Activated CD4-positive, alpha-beta T cell treated with anti-CD3 and anti-CD28 coated beads for 24 hours (primary cell): Measurements from ENCODE around the gene DISP3.

Experiments used
- DNase-seq, 2 donors: peaks; one replicate each; pipeline ENCODE4 v3.0.0-alpha.2; 2020; ENCODE audit warnings: low read depth in 2 of 2

DISP3 gene

DNA sequence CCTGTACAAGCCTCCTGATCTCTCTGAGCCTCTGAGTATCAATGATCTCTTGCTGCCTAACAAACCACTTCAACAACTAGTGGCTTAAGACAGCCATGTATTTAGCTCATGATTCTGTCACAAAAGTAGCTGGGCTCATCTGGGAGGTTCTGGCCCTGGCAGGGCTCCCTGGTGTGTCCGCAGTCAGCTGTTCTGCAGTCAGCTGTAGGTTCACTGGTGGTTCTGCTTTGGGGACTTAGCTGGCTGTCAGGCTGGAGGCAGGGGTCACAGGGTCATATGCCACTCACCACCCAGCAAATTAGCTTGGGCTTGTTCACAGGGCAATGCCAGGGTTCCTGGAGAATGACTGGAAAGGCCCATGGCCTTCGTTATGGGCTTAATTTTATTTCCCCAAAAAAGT is 64.8 kb downstream of the DISP3 start:
- DNase-seq = no peak

DNA sequence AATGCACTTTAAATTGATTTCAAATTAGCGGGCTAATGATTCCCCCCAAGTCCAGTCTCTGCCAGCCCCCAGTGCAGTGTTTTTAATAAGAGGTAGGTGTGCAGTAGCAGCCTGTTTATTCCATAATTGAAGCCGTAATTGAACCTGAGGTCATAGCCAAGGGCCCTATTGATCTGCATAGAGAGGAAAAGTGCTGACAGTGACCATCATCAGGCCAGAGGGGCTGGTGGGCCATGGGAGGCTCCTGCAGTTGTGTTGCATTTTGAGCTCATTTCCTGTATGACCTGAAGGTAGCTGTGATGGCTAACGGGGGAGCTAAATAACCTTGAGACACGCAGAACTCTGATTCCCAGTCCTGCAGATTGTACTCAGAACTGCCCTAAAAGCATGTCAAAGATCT is 67.5 kb downstream of the DISP3 start:
- DNase-seq = no peak

DNA sequence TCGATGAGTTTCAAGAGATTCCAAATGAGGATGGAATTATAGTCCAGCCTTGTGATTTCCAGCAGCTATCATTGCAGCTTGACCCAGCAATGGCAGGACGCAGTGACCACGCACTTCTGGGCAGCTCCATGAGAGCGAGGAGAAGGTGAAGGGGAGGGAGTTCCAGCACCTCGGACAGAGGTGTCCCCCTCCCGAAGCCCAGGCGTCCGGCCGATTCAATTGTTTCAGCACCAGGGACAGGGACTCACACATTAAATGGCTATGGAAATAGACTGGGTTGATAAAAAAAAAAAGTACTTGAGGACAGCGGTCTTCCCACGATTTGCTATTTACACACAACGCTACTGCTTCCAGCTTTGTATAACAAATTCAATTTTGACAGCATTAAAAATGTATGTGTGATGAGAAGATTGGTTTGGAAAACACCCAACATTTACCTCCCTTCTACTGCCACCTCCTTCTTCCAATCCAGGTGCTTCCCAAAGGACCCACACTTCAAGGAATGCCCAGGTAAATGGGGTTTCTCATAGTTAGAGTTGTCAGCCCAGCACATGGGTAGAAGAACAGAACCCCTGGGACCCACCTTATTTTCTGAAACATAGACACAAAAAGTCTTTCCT is 71.8 kb downstream of the DISP3 start:
- DNase-seq = peak in 1 of 2 donors; percentile 24

DNA sequence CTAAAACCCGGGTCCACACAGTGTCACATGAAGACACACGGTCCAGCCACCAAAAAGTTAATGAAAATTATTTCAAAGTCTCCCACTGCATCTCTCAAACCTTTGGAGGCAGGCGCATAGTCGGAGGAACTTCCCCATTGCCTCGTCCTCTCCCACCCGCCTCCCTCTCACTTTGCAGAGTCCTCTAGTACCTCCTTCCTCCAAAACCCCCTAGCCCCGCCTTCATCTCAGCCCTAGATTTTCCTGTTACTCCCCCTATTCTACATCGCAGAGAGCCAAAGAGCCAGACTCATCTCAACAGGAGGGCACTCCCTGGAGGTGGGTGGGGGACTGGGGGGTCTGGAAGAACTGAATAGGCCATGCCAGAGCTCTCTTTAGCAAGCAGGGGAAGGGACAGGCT is 79.3 kb downstream of the DISP3 start:
- no peak for DNase-seq

DNA sequence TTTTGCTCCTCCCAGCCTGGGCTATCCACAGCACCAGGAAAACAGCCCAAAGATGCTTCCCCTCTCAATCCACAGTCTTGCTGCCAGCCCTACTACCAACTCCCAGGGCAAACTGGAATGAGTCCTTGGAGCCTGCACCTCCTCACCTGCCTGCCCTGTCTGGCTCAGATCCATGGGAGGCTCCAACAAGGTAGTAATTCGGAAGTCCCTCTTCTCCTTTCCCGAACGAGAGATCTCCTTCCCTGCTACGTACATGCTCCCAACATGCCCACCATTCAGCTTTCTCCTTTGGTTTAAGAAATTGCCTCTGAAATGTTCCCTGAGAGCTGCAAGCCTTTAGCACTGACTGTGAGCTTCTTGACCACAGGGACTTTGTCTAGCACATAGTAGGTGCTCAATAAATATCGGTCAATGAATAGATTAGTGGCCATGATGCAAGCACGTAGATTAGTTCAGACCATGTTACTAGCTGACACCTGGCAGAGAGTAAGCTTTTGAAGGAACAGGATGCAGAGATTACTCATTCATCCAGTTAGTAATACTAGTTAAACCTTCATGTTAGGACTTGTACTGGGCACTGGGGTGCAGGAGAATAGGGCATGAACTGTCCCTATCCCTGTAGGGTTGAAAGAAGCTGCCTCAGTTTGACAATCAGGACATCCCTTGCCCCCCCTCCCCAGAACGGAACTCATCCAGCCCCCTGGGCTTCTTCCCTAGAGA is 80.1 kb downstream of the DISP3 start:
- no peak for DNase-seq

DNA sequence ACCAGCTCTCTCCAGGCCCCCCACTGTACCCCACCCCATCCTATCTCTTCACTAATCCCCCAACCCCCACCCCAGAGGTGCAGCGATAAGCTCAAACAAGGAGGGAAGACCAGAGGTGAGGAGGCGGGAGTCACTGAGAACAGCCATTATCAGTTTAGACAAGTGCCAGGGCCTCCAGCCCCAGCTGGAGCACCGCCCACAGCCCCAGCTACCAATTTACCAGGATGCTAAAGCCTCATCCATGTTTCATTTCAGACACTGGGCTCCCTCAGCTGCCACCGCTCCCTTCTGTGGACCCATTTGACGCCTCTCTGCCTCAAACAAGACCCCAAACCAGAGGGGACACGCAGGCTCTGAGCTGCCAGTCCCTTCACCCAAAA is 80.6 kb downstream of the DISP3 start:
- no peak for DNase-seq

DNA sequence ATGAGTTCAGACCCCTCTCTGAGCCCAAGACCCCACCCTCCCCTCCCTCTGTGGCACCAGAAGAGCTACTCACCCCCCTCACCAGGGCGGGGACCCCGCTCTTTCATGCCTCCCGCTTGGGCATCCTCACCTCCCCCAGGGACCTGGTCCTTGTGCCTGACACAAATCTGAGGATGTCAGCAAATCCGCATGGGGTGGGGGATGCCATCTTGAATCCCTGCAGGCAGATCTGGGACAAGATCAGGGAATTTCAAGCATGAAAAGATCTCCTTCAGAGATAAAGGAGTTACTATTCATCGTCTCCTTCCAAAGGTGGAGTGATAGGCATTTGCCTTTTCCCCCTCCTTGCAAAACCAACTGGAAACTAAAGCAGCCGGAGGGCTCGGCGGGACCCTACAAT is 81.1 kb downstream of the DISP3 start:
- no peak for DNase-seq

DNA sequence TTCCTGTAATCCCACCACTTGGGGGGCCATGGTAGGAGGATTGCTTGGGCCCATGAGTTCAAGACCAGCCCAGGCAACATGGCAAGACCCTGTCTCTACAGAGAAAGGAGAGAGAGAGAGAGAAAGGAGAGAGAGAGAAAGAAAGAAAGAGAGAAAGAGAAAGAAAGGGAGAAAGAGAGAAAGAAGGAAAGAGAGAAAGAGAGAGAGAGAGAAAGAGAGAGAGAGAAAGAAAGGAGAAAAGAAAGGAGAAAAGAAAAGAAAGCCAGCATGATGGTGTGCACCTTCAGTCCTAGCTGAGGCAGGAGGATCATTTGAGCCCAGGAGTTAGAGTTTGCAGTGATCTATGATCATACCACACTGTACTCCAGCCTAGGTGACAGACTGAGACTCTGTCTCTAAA is 82.8 kb downstream of the DISP3 start:
- no peak for DNase-seq

DNA sequence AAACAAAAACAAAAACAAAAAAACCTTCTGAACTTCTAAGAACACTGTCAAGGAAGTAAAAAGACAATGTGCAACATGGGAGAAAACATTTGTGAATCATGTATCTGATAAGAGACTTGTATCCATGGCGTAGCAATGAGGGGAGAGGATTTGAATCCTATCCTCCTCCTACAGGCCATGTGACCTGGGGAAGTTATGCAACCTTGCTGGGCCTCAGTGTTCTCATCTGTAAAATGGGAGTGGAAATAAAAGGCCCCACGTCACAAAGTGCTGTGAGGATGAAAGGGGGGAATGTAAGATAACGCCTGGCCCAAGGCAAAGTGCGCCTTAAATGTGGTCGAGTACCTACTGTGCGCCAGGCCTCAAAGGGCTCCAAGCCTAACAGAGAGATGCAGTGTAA is 83.7 kb downstream of the DISP3 start:
- DNase-seq = no peak

DNA sequence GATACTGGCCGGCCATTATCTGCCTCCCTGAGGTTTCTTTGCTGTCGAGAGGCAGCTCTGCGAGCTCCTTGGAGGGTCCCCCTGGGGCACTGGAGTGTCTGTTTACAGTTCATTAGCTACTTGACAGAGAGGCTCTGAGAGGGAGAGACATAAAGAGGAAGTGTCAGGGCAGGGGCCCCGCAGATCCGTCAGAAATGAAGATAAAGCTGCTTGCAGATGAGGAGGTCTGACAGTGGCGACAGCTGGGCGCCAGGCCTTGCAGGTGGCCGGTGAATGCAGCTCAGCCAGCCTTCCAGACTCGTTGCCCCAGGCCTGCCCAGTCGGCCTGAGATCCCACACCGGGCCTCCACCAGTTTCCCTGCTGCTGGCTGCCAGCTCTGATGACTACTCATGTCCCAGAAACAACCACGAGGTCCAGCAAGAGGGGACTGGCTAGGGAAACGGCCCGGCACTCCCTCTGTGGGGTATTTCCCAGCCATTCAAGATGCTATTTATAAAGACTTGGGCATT is 84.7 kb downstream of the DISP3 start:
- no peak for DNase-seq

DNA sequence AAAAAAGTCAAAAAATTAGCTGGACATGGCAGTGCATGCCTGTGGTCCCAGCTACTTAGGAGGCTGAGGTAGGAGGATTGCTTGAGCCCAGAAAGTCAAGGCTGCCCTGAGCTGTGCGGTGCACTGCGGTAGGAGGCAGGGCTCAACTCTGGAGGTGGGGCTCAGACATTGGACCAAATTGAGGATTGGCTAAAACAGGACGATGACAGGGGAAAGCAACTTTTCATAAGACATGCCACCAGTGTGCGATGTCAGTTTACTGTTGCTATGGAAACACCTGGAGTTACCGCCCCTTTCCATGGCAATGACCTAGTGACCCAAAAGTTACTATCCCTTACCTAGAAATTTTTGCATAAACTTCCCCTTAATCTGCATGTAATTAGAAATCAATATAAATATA is 85.3 kb downstream of the DISP3 start:
- DNase-seq = no peak

DNA sequence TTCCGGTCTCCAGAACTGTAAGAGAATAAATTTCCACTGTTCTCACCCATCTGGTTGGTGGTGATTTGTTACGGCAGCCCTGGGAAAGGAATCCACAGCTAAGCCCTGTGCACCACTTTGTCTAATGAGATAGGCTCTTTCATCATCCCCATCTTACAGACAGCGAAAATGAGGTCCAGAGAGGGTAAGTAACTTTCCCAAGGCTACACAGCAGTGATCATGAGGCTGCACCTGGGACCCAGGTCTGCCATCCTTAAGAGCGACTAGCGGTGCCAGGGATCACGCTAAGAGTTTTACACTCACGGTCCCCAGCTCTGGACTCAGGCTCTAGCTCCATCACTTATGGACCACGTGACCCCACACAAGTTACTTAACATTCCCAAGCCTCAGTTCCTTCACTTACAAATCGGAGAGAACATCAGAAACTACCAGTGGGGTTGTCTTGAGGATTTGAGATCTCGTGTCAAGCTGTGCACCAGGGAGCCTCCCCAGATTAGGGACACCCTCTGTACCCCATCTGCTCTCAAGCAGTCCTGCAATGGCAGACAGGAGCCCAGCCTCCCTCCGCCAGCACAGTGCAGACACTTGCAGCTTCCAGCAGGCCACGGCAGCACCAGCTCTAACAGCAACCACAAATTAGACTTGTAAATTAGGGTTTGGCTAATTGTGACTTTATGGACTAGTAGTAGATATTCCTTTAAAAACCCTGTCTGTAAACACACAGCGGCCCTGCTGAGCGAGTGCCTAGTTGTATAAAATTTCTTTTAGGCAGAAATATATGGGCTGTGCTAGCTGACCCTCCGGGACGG is 87.3 kb downstream of the DISP3 start:
- DNase-seq = no peak

DNA sequence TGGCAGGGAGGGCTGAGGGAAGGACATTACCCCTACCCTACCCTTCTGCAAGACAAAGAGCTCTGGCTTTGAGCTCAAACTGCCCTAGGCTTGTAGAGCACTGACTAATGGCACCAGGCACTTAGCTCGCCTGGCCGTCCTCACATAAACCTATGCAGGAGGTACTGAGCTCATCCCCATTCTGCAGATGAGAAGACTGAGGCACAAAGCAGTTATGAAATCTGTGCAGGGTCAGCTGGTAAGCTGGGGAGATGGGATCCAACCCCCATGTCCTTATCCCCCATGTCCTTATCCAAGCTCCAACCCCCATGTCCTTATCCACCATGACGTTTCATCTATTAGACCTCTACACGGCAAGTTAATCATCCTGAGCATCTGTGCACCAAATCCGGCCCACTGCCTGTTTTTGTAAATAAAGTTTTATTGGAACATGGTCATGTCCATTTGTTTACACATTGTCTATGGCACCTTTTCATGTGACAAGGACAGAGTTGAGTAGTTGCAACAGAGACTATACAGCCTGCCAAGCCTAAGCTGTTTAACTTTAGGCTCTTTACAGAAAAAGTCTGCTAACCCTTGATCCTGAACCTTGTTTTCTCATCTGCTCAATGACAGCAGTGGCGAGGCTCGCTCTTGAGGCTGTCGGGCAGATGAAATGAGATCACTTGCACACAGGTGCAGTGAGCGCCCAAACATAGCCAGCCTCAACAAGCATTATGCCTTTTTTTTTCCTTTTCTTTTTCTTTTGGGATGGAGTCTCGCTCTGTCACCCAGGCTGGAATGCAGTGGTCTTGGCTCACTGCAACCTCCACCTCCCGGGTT is 88.5 kb downstream of the DISP3 start:
- DNase-seq = no peak

DNA sequence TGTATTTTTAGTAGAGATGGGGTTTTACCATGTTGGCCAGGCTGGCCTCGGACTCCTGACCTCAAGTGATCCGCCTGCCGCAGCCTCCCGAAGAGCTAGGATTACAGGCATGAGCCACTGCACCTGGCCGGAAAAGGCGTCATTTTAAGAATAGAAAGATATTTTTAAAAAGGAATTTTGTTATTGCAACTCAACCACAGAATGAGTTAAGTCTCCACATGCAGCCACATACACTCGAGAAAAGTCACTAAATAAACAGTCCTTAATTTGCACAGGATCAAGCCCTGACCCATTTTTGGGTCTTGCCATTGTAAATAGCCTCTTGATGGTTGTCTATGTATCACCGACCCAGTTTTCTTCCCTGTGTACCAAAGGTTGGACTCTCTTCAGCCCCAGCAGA is 89.7 kb downstream of the DISP3 start:
- no peak for DNase-seq

DNA sequence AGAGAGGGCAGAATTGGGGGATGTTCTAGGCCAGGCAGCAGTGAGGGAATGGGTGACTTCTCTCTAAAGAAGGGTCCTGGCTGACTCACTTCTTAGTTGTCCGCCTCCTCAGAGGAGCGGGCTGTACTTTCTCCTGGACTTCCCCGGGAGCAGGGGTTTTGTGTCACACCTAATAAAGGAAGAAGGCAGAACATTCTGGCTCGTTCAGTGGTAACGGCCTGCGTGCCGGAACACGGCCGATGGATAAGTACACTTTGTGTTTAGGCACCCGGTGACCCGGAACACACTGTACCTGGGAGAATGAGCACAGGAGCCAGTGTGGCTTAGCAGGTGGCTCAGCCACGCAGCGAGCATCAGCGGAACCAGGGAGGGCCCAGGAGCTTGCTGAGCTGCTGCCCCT is 90.6 kb downstream of the DISP3 start:
- no peak for DNase-seq

DNA sequence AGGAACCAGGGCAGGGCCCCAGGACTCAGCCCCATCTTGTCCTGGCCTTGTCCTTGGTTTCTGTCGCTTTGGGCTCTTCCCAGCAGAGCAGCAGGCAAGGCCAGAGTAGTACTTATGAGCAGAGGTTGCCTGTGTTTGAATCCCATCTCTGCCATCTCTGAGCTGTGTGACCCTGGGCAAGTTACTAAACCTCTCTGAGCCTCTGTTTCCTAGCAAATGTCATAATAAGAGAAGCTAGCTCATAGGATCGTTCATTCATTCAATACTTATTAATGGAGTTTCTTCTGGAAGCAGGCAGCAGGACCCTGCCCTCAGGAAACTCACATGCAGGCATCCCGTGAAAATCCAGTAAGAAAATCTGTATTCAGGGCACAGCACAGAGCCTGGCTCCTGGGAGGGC is 91.0 kb downstream of the DISP3 start:
- DNase-seq = no peak

DNA sequence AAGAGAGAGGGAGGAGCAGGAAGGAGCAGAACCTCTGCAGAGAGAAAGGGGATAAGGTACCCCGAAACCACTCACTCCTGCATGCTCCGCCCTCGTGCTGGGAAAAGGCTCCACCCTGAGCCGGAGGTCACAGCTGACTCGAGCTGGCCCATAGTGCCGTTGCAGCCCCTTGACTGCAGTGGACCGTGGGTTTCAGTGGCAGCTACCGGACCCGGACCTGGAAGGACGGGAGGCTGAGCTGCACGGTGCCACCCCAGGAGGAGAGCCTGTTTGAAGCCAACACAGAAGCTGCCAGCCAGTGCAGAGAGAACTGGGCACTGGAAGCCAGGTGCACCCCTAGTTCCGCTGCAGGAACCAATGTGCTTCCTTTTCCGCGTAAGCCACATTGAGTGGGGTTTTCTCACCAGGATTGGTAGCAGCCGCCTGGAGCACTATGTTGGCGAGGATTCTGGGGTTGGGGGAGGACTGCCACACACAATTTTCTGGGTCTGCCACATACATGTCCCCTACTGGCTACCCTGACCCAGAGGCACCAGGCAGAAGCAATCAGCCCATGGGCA is 91.9 kb downstream of the DISP3 start:
- no peak for DNase-seq

DNA sequence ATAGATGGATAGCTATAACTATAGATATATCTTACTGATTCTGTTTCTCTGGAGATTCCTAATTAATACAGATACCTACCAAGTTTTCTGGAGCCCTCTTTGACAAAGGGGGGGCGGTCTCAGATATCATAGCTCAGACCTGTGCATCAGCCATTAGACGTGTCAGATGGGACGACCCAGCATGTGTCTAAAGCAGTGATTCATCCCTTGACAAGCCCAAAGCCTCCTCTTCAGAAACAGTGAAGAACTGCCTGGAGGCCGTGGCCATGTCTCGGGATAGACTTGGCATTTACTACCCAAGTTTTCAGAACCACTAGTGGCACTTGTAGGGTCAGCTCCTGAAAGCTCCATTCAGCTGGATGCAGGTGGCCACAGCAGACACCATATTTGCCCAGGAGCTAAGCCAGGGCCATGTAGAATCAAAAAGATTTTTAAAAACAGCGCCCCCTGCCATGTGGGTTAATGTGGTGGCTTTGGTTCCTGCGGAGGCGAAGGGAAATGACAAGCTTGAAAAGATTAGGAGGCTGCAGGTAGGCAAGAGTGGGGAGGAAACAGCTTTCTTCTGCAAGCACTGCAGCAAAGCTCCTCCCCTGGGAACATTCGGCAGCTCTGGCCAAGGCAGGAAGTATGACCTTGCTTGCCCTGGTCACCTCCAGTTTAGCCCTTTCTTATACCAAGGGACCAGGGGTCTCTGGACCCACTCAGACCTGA is 93.1 kb downstream of the DISP3 start:
- no peak for DNase-seq

DNA sequence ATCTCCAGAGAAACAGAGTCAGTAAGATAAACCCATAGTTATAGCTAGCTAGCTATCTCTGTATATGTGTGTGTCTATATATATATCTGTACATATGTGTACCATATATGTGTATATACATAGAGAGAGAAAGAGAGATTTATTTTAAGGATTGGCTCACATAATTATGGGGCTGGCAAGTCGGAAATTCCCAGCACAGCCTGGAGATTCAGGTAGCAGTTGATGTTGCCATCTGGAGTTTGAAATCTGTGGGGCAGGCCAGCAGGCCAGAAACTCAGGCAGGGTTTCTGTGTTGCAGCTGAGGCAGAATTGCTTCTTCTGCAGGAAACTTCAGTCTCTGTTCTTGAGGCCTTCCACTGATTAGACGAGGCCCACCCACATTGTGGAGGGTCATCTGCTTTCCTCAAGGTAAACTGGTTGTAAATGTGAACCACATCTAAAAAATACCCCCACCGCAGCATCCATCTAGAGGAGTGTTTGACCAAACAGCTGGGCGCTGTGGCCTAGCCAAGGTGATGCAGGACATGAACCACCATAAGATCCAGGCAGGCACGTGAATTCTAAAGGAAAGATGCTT is 94.2 kb downstream of the DISP3 start:
- no peak for DNase-seq

DNA sequence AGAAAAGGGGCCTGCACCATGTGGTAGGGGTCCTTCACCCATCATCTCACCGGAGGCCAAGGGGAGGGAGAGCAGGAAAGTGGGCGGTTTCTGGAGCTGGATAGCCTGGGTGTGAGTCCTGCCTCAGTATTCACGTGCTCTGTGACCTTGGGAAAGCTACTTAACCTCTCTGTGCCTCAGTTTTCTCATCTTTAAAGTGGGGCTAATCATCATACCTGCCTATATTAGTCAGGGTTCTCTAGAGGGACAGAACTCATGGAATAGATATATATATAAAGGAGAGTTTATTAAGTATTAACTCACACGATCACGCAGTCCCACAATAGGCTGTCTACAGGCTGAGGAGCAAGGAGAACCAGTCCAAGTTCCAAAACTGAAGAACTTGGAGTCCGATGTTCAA is 96.6 kb downstream of the DISP3 start:
- no peak for DNase-seq
